Fibroblast of mammary gland (primary cell): ENCODE data around the gene AHSP.
"Not testable (repeated sequence)": the region's sequence is repeated elsewhere in the genome, so short reads cannot be mapped to it uniquely, and the experiment has no call there.

ENCODE experiments used
- DNase-seq: peaks from one replicate; pipeline ENCODE4 v3.0.0-alpha.2; 2010; ENCODE audit warnings: low read depth
- H3K4me3 ChIP-seq: 2 replicates; pipeline ENCODE4 v1.5.1; 2011; ENCODE audit warnings: low read depth, mild to moderate bottlenecking, low read length, moderate library complexity; ENCODE audit not compliant: control insufficient read depth
- CTCF ChIP-seq: conservative IDR thresholded peaks from 2 replicates; pipeline ENCODE4 v1.5.1; 2011; ENCODE audit warnings: low read depth, low read length, inconsistent platforms; ENCODE audit not compliant: control insufficient read depth, insufficient read depth

The AHSP gene

GRCh38 chr16:31530405-31530804 lies 2.7 kb downstream of the AHSP start:
- H3K4me3 ChIP-seq = no peak overlapping the region
- DNase-seq = no peak
- no peak for TF ChIP-seq CTCF

- no peak for TF ChIP-seq CTCF
- H3K4me3 ChIP-seq = no peak overlapping the region
- no peak for DNase-seq
These were observed 3.4 kb downstream of the AHSP start for GRCh38 chr16:31531096-31531495.

GRCh38 chr16:31532120-31532519 lies 4.4 kb downstream of the AHSP start:
- DNase-seq = no peak
- H3K4me3 ChIP-seq = no peak overlapping the region
- TF ChIP-seq CTCF = no peak

- TF ChIP-seq CTCF = no peak
- DNase-seq = no peak
- no peak overlapping the region for H3K4me3 ChIP-seq
These were observed 5.2 kb downstream of the AHSP start for GRCh38 chr16:31532896-31533295.

GRCh38 chr16:31535737-31536136 lies 8.0 kb downstream of the AHSP start:
- no peak for DNase-seq

GRCh38 chr16:31536804-31537361 lies 9.2 kb downstream of the AHSP start:
- no peak overlapping the region for H3K4me3 ChIP-seq
- no peak for TF ChIP-seq CTCF
- DNase-seq = no peak

More at GRCh38 chr16:31535737-31536136, 8.0 kb downstream of the AHSP start:
- no peak overlapping the region for H3K4me3 ChIP-seq
- TF ChIP-seq CTCF = no peak

- no peak for DNase-seq
- H3K4me3 ChIP-seq = no peak overlapping the region
- no peak for TF ChIP-seq CTCF
These were observed 9.9 kb downstream of the AHSP start for GRCh38 chr16:31537362-31538242.

- DNase-seq, H3K4me3 ChIP-seq: not testable (repeated sequence)
These were observed 10.5 kb downstream of the AHSP start for GRCh38 chr16:31538243-31538598.

GRCh38 chr16:31539762-31540161 lies 12.1 kb downstream of the AHSP start:
- DNase-seq = not testable (repeated sequence)

More at GRCh38 chr16:31539762-31540161, 12.1 kb downstream of the AHSP start:
- not testable (repeated sequence) for H3K4me3 ChIP-seq
